ENCODE measurements around the gene KIF4A. TPM values are rescaled to one million over a fixed set of nuclear protein-coding genes. Genes with fewer than 3 reads are reported as not detected.
"Not testable (repeated sequence)": the region's sequence is repeated elsewhere in the genome, so short reads cannot be mapped to it uniquely, and the experiment has no call there.

Gene KIF4A
- total RNA-seq, 4 donors from 2014 or later: 2.5 to 11.0 (median 4.4) TPM

DNA sequence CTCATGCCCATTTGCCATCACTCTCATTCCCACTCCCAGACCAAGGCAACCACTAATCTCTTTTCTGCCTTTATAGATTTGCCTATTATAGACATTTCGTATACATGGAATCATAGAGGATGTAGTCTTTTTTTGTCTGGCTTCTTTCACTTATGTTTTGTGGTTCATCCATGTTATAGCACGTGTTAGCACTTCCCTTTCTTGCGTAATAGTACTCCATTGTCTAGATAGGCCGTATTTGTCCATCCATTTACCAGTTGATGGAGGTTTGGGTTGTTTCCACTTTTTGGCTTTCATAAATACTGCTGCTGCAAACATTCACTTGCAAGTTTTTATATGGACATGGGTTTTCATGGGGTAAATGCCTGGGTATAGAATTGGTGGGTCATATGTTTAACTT, 48.4 kb downstream of the KIF4A start:
- WGBS, 2 donors: 69 to 74% methylated on average over 4 of the region's 4 CpGs
- TF ChIP-seq, protein P1, sequence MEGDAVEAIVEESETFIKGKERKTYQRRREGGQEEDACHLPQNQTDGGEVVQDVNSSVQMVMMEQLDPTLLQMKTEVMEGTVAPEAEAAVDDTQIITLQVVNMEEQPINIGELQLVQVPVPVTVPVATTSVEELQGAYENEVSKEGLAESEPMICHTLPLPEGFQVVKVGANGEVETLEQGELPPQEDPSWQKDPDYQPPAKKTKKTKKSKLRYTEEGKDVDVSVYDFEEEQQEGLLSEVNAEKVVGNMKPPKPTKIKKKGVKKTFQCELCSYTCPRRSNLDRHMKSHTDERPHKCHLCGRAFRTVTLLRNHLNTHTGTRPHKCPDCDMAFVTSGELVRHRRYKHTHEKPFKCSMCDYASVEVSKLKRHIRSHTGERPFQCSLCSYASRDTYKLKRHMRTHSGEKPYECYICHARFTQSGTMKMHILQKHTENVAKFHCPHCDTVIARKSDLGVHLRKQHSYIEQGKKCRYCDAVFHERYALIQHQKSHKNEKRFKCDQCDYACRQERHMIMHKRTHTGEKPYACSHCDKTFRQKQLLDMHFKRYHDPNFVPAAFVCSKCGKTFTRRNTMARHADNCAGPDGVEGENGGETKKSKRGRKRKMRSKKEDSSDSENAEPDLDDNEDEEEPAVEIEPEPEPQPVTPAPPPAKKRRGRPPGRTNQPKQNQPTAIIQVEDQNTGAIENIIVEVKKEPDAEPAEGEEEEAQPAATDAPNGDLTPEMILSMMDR (IDR thresholded peaks at IDR 0.05): no peak
- TF ChIP-seq POLR2A (IDR thresholded peaks at IDR 0.05): no peak
- Histone ChIP-seq H3K9me3 (no peaks in the 10 kb centered on the region), H3K27ac (no peak overlapping the region), H3K4me1 (no peaks in the 10 kb centered on the region), H3K36me3 (no peaks in the 10 kb centered on the region), H3K4me3 (no peak overlapping the region), H3K27me3 (no peaks in the 10 kb centered on the region)
- no peak for DNase-seq
- intact Hi-C loops (cut with DNase I): no loop called here

DNA sequence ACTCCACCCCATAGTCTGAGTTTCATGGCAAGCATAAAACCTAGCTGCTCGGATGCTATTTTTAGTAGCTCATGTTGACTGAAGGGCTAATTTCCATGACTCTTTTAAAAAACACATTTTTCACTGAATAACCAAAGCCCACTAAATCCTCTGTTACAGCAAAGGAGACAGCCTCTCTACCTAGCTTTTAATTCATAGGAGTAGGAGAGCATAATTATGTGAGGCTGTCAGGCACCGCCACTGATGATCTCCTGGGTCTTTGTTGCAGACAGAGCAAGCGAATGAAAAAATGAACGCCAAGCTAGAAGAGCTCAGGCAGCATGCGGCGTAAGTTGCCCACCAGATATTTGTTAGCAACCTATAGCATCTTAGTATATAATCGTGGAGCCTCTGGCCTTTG, 53.5 kb downstream of the KIF4A start:
- Histone ChIP-seq H3K4me1 (no peaks in the 10 kb centered on the region), H3K9me3 (no peaks in the 10 kb centered on the region), H3K36me3 (no peaks in the 10 kb centered on the region), H3K4me3 (no peak overlapping the region), H3K27me3 (no peaks in the 10 kb centered on the region), H3K27ac (no peak overlapping the region)
- WGBS, 2 donors: 79 to 90% methylated on average over 5 to 7 of the region's 7 CpGs
- intact Hi-C loops (cut with DNase I): no loop called here
- TF ChIP-seq, protein P1 (IDR thresholded peaks at IDR 0.05): no peak
- no peak for TF ChIP-seq POLR2A (IDR thresholded peaks at IDR 0.05)
- DNase-seq: no peak

DNA sequence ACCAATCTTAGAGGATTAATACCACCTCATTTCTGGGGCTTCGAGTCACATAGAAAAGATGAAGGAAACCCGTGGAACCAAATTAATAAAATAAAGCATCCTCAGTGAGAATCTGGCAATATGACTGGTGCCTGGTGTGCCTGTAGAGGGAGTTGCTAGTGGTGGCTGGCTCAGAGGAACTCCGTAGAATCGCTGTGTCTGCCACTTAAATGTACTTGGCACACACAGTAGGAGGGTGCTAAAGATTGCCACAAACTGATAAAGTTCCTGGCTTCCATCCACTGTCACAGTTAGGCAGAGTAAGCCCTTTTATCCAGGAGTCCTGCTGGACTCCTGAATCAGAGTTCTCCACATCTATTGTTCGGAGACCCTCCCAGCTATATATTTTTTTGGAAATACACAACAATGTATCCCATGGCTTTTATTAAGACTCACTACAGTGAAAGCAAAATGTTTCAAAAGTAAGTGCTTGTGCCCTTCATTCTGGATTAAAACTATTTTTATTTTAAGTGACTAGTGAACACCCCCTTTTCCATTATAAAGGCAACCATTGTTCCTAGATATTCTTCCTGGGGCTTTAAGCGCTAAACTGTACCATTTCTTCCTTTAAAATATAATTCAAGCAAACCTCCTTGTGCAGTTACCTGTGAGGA, 56.6 kb downstream of the KIF4A start:
- Histone ChIP-seq H3K9me3 (peaks cover 0 to 8% (median 0%) of the 10 kb centered on the region in 3 donors), H3K27me3 (no peaks in the 10 kb centered on the region), H3K27ac (no peak overlapping the region), H3K4me3 (no peak overlapping the region), H3K36me3 (no peaks in the 10 kb centered on the region), H3K4me1 (no peaks in the 10 kb centered on the region)
- intact Hi-C loops (cut with DNase I): no loop called here
- no peak for TF ChIP-seq POLR2A (IDR thresholded peaks at IDR 0.05)
- TF ChIP-seq, protein P1 (IDR thresholded peaks at IDR 0.05): no peak
- DNase-seq: no peak
- 77 to 93% methylated on average over 6 of the region's 6 CpGs for WGBS, 2 donors

DNA sequence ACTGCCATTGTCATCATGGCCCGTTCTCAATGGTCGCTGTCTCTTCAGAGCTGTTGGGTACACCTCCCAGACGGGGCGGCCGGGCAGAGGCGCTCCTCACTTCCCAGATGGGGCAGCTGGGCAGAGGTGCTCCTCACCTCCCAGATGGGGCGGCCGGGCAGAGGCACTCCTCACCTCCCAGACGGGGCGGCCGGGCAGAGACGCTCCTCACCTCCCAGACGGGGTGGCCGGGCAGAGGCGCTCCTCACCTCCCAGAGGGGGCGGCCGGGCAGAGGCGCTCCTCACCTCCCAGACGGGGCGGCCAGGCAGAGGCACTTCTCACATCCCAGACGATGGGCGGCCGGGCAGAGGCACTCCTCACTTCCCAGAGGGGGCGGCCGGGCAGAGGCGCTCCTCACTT, 58.9 kb downstream of the KIF4A start:
- WGBS, 2 donors: no CpG with 5 or more reads among the region's 26 CpGs
- intact Hi-C loops (cut with DNase I); H3K4me3 ChIP-seq; DNase-seq; H3K9me3 ChIP-seq; H3K36me3 ChIP-seq; H3K27me3 ChIP-seq; H3K4me1 ChIP-seq; H3K27ac ChIP-seq: not testable (repeated sequence)

DNA sequence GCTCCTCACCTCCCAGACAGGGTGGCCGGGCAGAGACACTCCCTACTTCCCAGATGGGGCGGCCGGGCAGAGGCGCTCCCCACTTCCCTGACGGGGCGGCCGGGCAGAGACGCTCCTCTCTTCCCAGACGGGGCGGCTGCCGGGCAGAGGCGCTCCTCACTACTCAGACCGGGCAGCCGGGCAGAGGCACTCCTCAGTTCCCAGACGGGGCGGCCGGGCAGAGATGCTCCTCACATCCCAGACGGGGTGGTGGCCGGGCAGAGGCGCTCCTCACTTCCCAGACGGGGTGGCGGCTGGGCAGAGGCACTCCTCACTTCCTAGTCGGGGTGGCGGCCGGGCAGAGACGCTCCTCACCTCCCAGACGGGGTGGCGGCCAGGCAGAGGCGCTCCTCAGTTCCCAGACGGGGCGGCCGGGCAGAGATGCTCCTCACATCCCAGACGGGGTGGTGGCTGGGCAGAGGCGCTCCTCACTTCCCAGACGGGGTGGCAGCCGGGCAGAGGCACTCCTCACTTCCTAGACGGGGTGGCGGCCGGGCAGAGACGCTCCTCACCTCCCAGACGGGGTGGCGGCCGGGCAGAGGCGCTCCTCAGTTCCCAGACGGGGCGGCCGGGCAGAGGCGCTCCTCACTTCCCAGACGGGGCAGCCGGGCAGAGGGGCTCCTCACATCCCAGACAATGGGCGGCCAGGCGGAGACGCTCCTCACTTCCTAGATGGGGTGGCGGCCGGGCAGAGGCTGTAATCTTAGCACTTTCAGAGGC, 59.6 kb downstream of the KIF4A start:
- H3K4me1 ChIP-seq; H3K27me3 ChIP-seq; DNase-seq; H3K36me3 ChIP-seq; H3K27ac ChIP-seq; H3K9me3 ChIP-seq; intact Hi-C loops (cut with DNase I); H3K4me3 ChIP-seq: not testable (repeated sequence)
- WGBS, 2 donors: no CpG with 5 or more reads among the region's 55 CpGs

DNA sequence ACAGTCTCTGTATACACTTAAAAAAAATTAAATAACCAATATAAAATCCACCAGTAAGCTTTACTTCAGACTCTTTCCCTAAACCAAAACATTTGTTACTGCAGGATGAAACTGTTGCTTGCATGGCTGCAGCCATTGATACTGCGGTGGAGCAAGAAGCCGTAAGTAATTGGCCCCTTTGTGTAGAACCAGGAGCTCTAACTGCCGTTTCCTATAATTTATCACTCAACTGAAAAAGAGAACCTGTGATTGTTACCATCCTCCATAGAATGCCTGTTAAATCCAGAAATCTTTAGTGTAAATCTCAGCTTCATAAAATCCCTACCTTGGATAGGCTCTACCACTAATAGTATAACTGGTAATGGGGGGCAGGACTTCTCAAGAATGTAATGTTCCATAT, 62.6 kb downstream of the KIF4A start:
- intact Hi-C loops (cut with DNase I): no loop called here
- H3K27ac ChIP-seq: no peak overlapping the region
- WGBS, 2 donors: 98 to 100% methylated on average over 2 to 3 of the region's 3 CpGs
- no peak for TF ChIP-seq POLR2A (IDR thresholded peaks at IDR 0.05)
- TF ChIP-seq, protein P1 (IDR thresholded peaks at IDR 0.05): no peak
- no peaks in the 10 kb centered on the region for H3K4me1 ChIP-seq
- H3K4me3 ChIP-seq: no peak overlapping the region
- peaks cover 0 to 8% (median 0%) of the 10 kb centered on the region in 3 donors for H3K9me3 ChIP-seq
- no peaks in the 10 kb centered on the region for H3K27me3 ChIP-seq
- DNase-seq: no peak
- H3K36me3 ChIP-seq: no peaks in the 10 kb centered on the region
